GM12891 (cell line): ENCODE results near the gene HIP1.

Experiments
- PAX5 ChIP-seq: IDR thresholded peaks from 2 replicates; pipeline ENCODE4 v1.6.1; 2011; ENCODE audit warnings: low read length, moderate library complexity, mild to moderate bottlenecking; ENCODE audit not compliant: insufficient read depth, severe bottlenecking
- POLR2A ChIP-seq: IDR thresholded peaks from 2 replicates; pipeline ENCODE4 v1.6.1; 2011; ENCODE audit warnings: low read depth, low read length, control low read depth
- POLR2AphosphoS5 ChIP-seq: IDR thresholded peaks from 2 replicates; pipeline ENCODE4 v1.6.1; 2011; ENCODE audit warnings: low read depth, low read length, control low read depth
- POU2F2 ChIP-seq: IDR thresholded peaks from 2 replicates; pipeline ENCODE4 v1.6.1; 2011; ENCODE audit warnings: low read depth, mild to moderate bottlenecking, control low read depth, low read length, moderate library complexity
- SPI1 ChIP-seq: IDR thresholded peaks from 2 replicates; pipeline ENCODE4 v1.6.1; 2011; ENCODE audit warnings: low read depth, low read length, control low read depth
- TAF1 ChIP-seq: IDR thresholded peaks from 2 replicates; pipeline ENCODE4 v1.6.1; 2011; ENCODE audit warnings: low read depth, low read length, control low read depth

GRCh38 chr7:75614401-75614800, 124.3 kb downstream of the HIP1 start:
- no peak for TF ChIP-seq POLR2A
- TF ChIP-seq POLR2AphosphoS5: no peak
- no peak for TF ChIP-seq TAF1
- no peak for TF ChIP-seq POU2F2
- no peak for TF ChIP-seq SPI1
- TF ChIP-seq PAX5: no peak
